HL-60 (cell line): ENCODE data around the gene KMT2C.
"Not testable (repeated sequence)": the region's sequence is repeated elsewhere in the genome, so short reads cannot be mapped to it uniquely, and the experiment has no call there.

Source experiments
- GABPA ChIP-seq: IDR thresholded peaks from 2 replicates; pipeline ENCODE4 v1.6.1; 2012; ENCODE audit warnings: low read depth
- POLR2AphosphoS5 ChIP-seq: IDR thresholded peaks from 2 replicates; pipeline ENCODE4 v1.6.1; 2012; ENCODE audit warnings: low read depth
- TF ChIP-seq, protein P1 (sequence below): IDR thresholded peaks from one replicate; pipeline ENCODE4 v1.5.1; 2011; ENCODE audit warnings: low read length, control low read depth, inconsistent platforms; ENCODE audit not compliant: insufficient read depth

- TF ChIP-seq, protein P1, sequence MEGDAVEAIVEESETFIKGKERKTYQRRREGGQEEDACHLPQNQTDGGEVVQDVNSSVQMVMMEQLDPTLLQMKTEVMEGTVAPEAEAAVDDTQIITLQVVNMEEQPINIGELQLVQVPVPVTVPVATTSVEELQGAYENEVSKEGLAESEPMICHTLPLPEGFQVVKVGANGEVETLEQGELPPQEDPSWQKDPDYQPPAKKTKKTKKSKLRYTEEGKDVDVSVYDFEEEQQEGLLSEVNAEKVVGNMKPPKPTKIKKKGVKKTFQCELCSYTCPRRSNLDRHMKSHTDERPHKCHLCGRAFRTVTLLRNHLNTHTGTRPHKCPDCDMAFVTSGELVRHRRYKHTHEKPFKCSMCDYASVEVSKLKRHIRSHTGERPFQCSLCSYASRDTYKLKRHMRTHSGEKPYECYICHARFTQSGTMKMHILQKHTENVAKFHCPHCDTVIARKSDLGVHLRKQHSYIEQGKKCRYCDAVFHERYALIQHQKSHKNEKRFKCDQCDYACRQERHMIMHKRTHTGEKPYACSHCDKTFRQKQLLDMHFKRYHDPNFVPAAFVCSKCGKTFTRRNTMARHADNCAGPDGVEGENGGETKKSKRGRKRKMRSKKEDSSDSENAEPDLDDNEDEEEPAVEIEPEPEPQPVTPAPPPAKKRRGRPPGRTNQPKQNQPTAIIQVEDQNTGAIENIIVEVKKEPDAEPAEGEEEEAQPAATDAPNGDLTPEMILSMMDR = not testable (repeated sequence)
- not testable (repeated sequence) for TF ChIP-seq POLR2AphosphoS5, GABPA
Measured at GRCh38 chr7:152470251-152471022, 34.6 kb upstream of the KMT2C start.
